ENCODE results near the gene BABAM1. TPM values are rescaled to one million over a fixed set of nuclear protein-coding genes. Genes with fewer than 3 reads are reported as not detected.
A peak's percentile ranks its signal among the peaks of the same experiment; 100 is the strongest.

Gene BABAM1
- total and polyA plus RNA-seq, 2 of the 4 experiments (the other 2 are of a cell fraction): 95.1 to 101 TPM

DNA sequence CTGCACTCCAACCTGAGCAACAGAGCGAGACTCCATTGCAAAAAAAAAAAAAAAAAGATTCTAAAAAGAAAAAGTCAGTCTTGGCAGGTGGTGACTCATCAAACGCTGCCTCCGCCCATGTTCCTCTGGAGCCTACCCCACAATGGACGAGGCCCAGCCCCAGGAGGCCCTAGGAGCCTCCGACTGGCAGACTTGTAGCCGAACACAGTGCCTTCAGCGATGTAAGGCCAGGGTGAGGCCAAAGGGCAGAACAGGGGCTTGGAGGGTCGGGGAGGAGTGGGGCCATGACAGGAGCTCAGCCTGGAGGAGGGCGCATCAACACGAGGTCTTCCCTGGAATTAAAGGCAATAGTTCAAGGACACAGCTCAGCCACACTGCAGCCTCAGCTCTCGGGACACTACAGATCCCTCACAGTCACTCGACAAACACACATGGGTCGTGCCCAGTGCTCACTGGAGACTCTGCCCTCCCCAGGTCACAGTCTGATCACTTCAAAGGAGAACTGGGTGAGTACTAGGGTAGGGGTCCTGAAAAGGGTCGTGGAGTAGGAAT is 47.0 kb upstream of the BABAM1 start:
- Histone ChIP-seq H4K8ac (ENCODE audit: low read depth in 2 of 2, low read length in 2 of 2) (peak overlapping the region; percentile 17 to 71; a peak in 3 of 4 replicates), H3K27ac (ENCODE audit: insufficient read depth, low read length) (peak overlapping the region; percentile 62; the same call in 1 of the 2 replicates), H3K36me3 (ENCODE audit: control insufficient read depth, insufficient read depth, low read length) (peaks cover 24% of the 10 kb centered on the region), H2BK5ac (ENCODE audit: low read depth, low read length, poor library complexity, severe bottlenecking) (no peak overlapping the region), H2AK9ac (replicated peaks; ENCODE audit: low read depth, low read length, poor library complexity) (peak overlapping the region; percentile 85), H3K4ac (ENCODE audit: low read depth, low read length) (peak overlapping the region; percentile 28; the same call in 1 of the 2 replicates), H3K4me1 (ENCODE audit: control insufficient read depth, insufficient read depth, low read length) (peaks cover 10% of the 10 kb centered on the region), H2AFZ (replicated peaks; ENCODE audit: low read length, poor library complexity) (peak overlapping the region; percentile 86), H3K9ac (ENCODE audit: low read depth, low read length) (no peak overlapping the region; the same call in 1 of the 2 replicates), H2BK20ac (ENCODE audit: low read depth, low read length) (no peak overlapping the region), H3K9me3 (ENCODE audit: control insufficient read depth, insufficient read depth, low read length) (no peaks in the 10 kb centered on the region), H2AK5ac (ENCODE audit: low read depth, low read length) (peak overlapping the region; percentile 70), H4K20me1 (ENCODE audit: insufficient read depth, low read length) (no peaks in the 10 kb centered on the region), H3K4me3 (ENCODE audit: insufficient read depth, low read depth, low read length) (no peak overlapping the region), H3K27me3 (ENCODE audit: control insufficient read depth, insufficient read depth, low read length) (no peaks in the 10 kb centered on the region), H3K14ac (replicated peaks; ENCODE audit: low read depth, low read length) (no peak overlapping the region), H3K56ac (ENCODE audit: extremely low read depth, insufficient read depth, low read length) (no peak overlapping the region), H2BK120ac (ENCODE audit: low read depth, low read length) (no peak overlapping the region), H3K79me1 (ENCODE audit: low read depth in 1 of 2, low read length in 2 of 2) (peaks cover 10 to 13% of the 10 kb centered on the region in 2 experiments), H3K18ac (ENCODE audit: low read depth, low read length) (no peak overlapping the region), H3K23ac (ENCODE audit: low read depth, low read length) (no peak overlapping the region), H4K5ac (ENCODE audit: low read depth, low read length) (peak overlapping the region; percentile 30), H3K9me1 (ENCODE audit: insufficient read depth, low read length) (peaks cover 13% of the 10 kb centered on the region), H2BK15ac (ENCODE audit: low read depth, low read length) (peak overlapping the region; percentile 3; the same call in 1 of the 3 replicates), H3K4me2 (ENCODE audit: low read depth, low read length) (no peak overlapping the region), H4K91ac (ENCODE audit: insufficient read depth, low read depth, low read length) (no peak overlapping the region)
- dilution Hi-C loops (cut with HindIII; ENCODE audit: low sequenced_read_pairs, unreplicated experiment) (no loop called here), in situ Hi-C loops (cut with MboI; ENCODE audit: low sequenced_read_pairs) (no loop called here), intact Hi-C loops (cut with micrococcal nuclease) (no loop called here)
- DNase-seq (peak; percentile 71), ATAC-seq (ENCODE audit: low read depth) (peak; percentile 48)
- BruUV-seq (replicated peaks): no TSS peak
- ChIA-PET CTCF (no interaction called here), POLR2A (ENCODE audit: unreplicated experiment) (interaction anchor here (0.7 kb wide), 1 partner anchor 291 kb away, joined by 5 read pairs; no protein-coding TSS in a partner anchor)
- no peak for TF ChIP-seq BHLHE40 (IDR thresholded peaks at IDR 0.05; ENCODE audit: low read depth, low read length)
- TF ChIP-seq FOS (IDR thresholded peaks at IDR 0.05; ENCODE audit: low read depth, low read length): peak; percentile 70; the same call in 1 of the 2 replicates
- TF ChIP-seq CTCF (conservative IDR thresholded peaks at IDR 0.05; ENCODE audit: low read depth, low read length): no peak
- WGBS, 2 experiments (ENCODE audit: extremely low coverage in 2 of 2, insufficient read length in 1 of 2): no CpG with 5 or more reads among the region's 14 CpGs
